Small intestine (tissue), 7 donors: Measurements from ENCODE around the gene WDFY2. TPM values are rescaled to one million over a fixed set of nuclear protein-coding genes. Genes with fewer than 3 reads are reported as not detected.

Source experiments
- DNase-seq, 2 donors: peaks; one replicate each; pipeline versions ENCODE4 v3.0.0 to v3.0.0-alpha.2; 2013
- FAIRE-seq: peaks from 2 replicates; lab custom pipeline; 2012; peaks lifted over from hg19 to GRCh38; lab: Jason Lieb, UNC
- H3K27ac ChIP-seq, 3 donors: one replicate each; pipeline ENCODE4 v1.5.1; 2013; ENCODE audit warnings: low read length in 2 of 3, mild to moderate bottlenecking in 2 of 3, control low read depth in 1 of 3, inconsistent platforms in 1 of 3, low read depth in 1 of 3, moderate library complexity in 1 of 3
- H3K27me3 ChIP-seq, 3 donors: one replicate each; pipeline ENCODE4 v1.6.1; 2013; ENCODE audit warnings: low read length in 3 of 3, inconsistent platforms in 1 of 3; ENCODE audit not compliant: control insufficient read depth in 3 of 3, insufficient read depth in 3 of 3
- H3K36me3 ChIP-seq, 3 donors: one replicate each; pipeline ENCODE4 v1.6.1; 2013; ENCODE audit warnings: low read length in 3 of 3, inconsistent platforms in 1 of 3, low read depth in 1 of 3, mild to moderate bottlenecking in 1 of 3, moderate library complexity in 1 of 3; ENCODE audit not compliant: control insufficient read depth in 3 of 3, insufficient read depth in 2 of 3
- H3K4me1 ChIP-seq, 3 donors: one replicate each; pipeline ENCODE4 v1.6.1; 2013; ENCODE audit warnings: low read length in 2 of 3, inconsistent platforms in 1 of 3, low read depth in 1 of 3, mild to moderate bottlenecking in 1 of 3, moderate library complexity in 1 of 3; ENCODE audit not compliant: control insufficient read depth in 3 of 3, insufficient read depth in 2 of 3
- H3K4me3 ChIP-seq, 3 donors: one replicate each; pipeline ENCODE4 v1.5.1; 2013; ENCODE audit warnings: low read length in 3 of 3, control low read depth in 1 of 3, inconsistent platforms in 1 of 3, low read depth in 1 of 3, mild to moderate bottlenecking in 1 of 3, moderate library complexity in 1 of 3
- H3K9me3 ChIP-seq, 2 donors: one replicate each; pipeline ENCODE4 v1.6.1; 2013; ENCODE audit warnings: low read depth in 1 of 2, low read length in 1 of 2; ENCODE audit not compliant: control insufficient read depth in 2 of 2, insufficient read depth in 1 of 2
- WGBS, 3 donors: extraction: QIAGEN DNeasy Blood & Tissue Kit; methylation state at CpG; one replicate each; pipeline ENCODE4 v1.1.7; 2013; 5-methylcytosine and 5-hydroxymethylcytosine counted together
- polyA plus RNA-seq, 4 donors: library from polyadenylated mRNA; stranded (reverse) in 3 of 4; unstranded in 1 of 4; fragments of 200-250 nt in 3 of 4; fragments of 120-200 nt in 1 of 4; gene quantifications; one replicate each; pipeline versions ENCODE4 v1.2.1 to v1.2.3, GENCODE V29; 2013
- donor health status: healthy with polysubstance abuse.
- donor health status: control.
- donor health status: control.
- donor health status: Bipolar disorder and iron deficiency.
- donor health status: healthy.

Gene WDFY2
- polyA plus RNA-seq, 4 donors = 0.81 to 5.4 (median 1.7) TPM

- H3K9me3 ChIP-seq = no peaks in the 10 kb centered on the region
- H3K27me3 ChIP-seq = no peaks in the 10 kb centered on the region
- no peaks in the 10 kb centered on the region for H3K36me3 ChIP-seq
- FAIRE-seq (no peak), DNase-seq (no peak)
- H3K4me3 ChIP-seq = no peak overlapping the region
- no peaks in the 10 kb centered on the region for H3K4me1 ChIP-seq
- 71 to 88% (median 84%) methylated on average over 1 of the region's 1 CpG for WGBS, 3 donors
- no peak overlapping the region for H3K27ac ChIP-seq
These were observed 34.4 kb downstream of the WDFY2 start for GRCh38 chr13:51618626-51619025.

GRCh38 chr13:51619614-51620013 is 35.4 kb downstream of the WDFY2 start:
- H3K4me3 ChIP-seq = no peak overlapping the region
- no peaks in the 10 kb centered on the region for H3K4me1 ChIP-seq
- H3K27me3 ChIP-seq = no peaks in the 10 kb centered on the region
- H3K9me3 ChIP-seq = no peaks in the 10 kb centered on the region
- 74 to 84% (median 81%) methylated on average over 2 of the region's 2 CpGs for WGBS, 3 donors
- H3K27ac ChIP-seq = no peak overlapping the region
- FAIRE-seq = no peak
- no peak for DNase-seq
- H3K36me3 ChIP-seq = no peaks in the 10 kb centered on the region

DNA sequence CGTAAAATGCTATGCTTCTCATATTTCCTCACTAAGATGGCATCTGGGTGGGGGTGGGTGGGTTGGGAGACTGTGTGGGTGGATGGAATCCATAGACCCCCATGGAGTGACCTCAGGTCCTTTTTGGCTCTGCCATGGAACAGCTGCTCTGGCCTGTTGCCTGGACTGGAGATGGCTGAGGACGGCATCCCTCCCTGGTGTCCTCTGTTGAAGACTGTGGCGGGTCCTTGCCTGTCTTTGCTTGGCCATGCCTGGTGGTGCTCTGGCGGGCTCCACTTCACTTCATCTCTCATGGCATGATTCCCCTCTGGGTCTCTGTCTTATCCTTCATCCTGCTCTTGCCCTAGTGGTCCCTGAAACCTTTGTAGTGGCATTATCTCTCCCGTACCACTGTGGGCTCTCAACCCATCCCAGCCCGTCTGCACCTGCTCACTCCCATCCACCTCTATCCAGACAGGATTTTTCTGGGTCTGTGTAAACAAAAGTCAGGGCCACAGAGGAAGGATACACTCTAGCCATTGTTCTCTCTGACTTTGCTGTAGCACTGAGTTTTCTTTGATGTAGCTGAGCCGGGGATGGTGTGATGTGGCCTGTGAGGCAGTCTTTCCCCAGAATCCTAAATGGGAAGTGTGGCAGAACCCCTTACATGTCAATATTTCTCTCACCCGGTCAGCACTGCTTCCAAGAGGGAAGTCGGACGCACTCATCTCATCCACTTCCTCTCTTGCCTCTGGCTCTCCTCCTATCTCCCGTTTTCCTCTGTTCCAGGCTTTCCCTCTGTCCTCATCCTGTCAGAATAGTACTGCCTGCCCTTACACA is 36.1 kb downstream of the WDFY2 start:
- DNase-seq (no peak), FAIRE-seq (no peak)
- no peak overlapping the region for H3K27ac ChIP-seq
- no peak overlapping the region for H3K4me3 ChIP-seq
- H3K4me1 ChIP-seq = no peaks in the 10 kb centered on the region
- no peaks in the 10 kb centered on the region for H3K9me3 ChIP-seq
- H3K36me3 ChIP-seq = no peaks in the 10 kb centered on the region
- H3K27me3 ChIP-seq = no peaks in the 10 kb centered on the region
- 85 to 96% (median 89%) methylated on average over 11 of the region's 11 CpGs for WGBS, 3 donors

DNA sequence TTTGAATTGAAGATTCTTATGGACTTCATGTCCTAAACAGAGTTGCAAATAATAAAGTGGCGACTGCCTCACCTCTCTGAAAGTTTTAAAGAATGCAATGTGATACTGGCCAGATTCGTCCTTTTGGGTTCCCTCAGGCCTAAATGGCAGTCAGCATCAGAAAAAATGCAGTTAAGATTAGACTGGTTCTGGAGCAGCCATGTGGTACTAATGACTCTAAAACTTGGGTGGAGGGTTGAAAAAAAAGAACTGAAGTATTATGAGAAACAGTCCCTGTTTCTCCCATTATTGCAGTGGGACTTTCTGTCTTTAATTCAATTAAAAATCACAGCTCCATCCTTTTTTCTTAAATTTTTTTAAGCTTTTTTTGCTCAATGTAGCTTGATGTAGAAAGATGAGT is 37.3 kb downstream of the WDFY2 start:
- Histone ChIP-seq H3K4me1 (no peaks in the 10 kb centered on the region), H3K4me3 (no peak overlapping the region), H3K9me3 (no peaks in the 10 kb centered on the region), H3K36me3 (no peaks in the 10 kb centered on the region), H3K27me3 (no peaks in the 10 kb centered on the region), H3K27ac (no peak overlapping the region)
- FAIRE-seq (no peak), DNase-seq (no peak)
- 90 to 93% (median 92%) methylated on average over 2 of the region's 2 CpGs for WGBS, 3 donors

DNA sequence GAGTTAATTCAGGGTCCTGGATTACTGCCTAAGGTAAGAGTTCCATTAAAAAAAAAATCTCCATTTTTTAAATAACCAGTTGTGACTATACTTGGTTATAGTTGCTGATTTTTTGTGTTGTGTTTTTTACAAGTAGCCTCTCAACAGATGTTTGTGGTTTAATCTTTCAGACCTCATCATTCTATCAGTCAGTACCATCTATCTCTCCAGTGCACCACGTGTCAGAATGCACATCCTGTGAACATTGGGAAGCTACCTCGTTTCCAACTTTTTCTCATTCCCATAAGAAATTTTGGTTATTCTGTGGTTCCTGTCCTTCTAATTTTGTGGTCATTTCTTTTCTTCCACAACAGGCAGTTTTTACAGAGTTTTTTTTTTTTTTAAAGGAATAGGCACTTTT is 39.2 kb downstream of the WDFY2 start:
- Histone ChIP-seq H3K4me1 (no peaks in the 10 kb centered on the region), H3K4me3 (no peak overlapping the region), H3K9me3 (no peaks in the 10 kb centered on the region), H3K27ac (no peak overlapping the region), H3K36me3 (no peaks in the 10 kb centered on the region), H3K27me3 (no peaks in the 10 kb centered on the region)
- WGBS, 3 donors = 41 to 65% (median 52%) methylated on average over 2 of the region's 2 CpGs
- FAIRE-seq = no peak
- DNase-seq = no peak

DNA sequence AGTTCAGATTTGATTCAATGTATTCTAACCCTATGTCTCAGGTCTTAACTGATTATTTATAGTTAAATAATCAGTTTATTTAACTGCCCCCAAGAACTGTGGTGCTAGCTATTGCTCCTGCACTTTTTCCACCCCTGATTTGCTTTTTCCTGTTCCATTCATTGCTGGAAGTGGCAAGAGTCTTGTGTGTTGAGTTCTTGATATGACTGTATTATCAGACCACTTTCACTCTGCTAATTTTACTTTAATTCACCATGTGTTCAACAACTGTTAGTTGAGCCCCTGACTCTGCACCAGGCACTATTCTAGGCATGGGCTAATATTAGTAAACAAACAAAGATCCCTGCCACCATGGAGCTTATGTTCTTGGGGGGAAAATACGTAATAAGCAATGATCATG is 39.9 kb downstream of the WDFY2 start:
- DNase-seq = no peak
- Histone ChIP-seq H3K36me3 (no peaks in the 10 kb centered on the region), H3K4me1 (no peaks in the 10 kb centered on the region), H3K9me3 (no peaks in the 10 kb centered on the region), H3K4me3 (no peak overlapping the region), H3K27ac (no peak overlapping the region), H3K27me3 (no peaks in the 10 kb centered on the region)
- 83 to 91% (median 88%) methylated on average over 1 of the region's 1 CpG for whole genome bisulfite sequencing, 3 donors
- no peak for FAIRE-seq

- no peaks in the 10 kb centered on the region for H3K27me3 ChIP-seq
- WGBS, 3 donors = 80 to 84% (median 82%) methylated on average over 3 of the region's 3 CpGs
- H3K27ac ChIP-seq = no peak overlapping the region
- DNase-seq (no peak), FAIRE-seq (no peak)
- H3K4me3 ChIP-seq = no peak overlapping the region
- H3K36me3 ChIP-seq = no peaks in the 10 kb centered on the region
- H3K4me1 ChIP-seq = no peaks in the 10 kb centered on the region
- no peaks in the 10 kb centered on the region for H3K9me3 ChIP-seq
These were observed 40.6 kb downstream of the WDFY2 start for GRCh38 chr13:51624695-51625345.

- WGBS, 3 donors = 84 to 95% (median 84%) methylated on average over 7 of the region's 7 CpGs
- Histone ChIP-seq H3K36me3 (no peaks in the 10 kb centered on the region), H3K9me3 (no peaks in the 10 kb centered on the region), H3K27me3 (no peaks in the 10 kb centered on the region), H3K4me1 (no peaks in the 10 kb centered on the region), H3K27ac (no peak overlapping the region), H3K4me3 (no peak overlapping the region)
- no peak for DNase-seq
- no peak for FAIRE-seq
These were observed 41.5 kb downstream of the WDFY2 start for GRCh38 chr13:51625555-51626345.
